HTERT RPE-1 (cell line): Measurements from ENCODE around the gene EGFL7.
"Not testable (repeated sequence)": the region's sequence is repeated elsewhere in the genome, so short reads cannot be mapped to it uniquely, and the experiment has no call there.

Experiments
- in situ Hi-C: fragments of 300-500 bp; cut with MboI; formaldehyde crosslinking; loops from 4 replicates; pipeline ENCODE4 v1.14.3; 2020; ENCODE audit warnings: low sequenced_read_pairs

Gene EGFL7

GRCh38 chr9:136624184-136624951 lies 38.3 kb upstream of the EGFL7 start:
- in situ Hi-C loops, result no loop called here

- in situ Hi-C loops, result no loop called here
Observed at GRCh38 chr9:136625101-136626065, 37.3 kb upstream of the EGFL7 start.

GRCh38 chr9:136626066-136626725 lies 36.5 kb upstream of the EGFL7 start:
- in situ Hi-C loops, result no loop called here

GRCh38 chr9:136626740-136627642 lies 35.7 kb upstream of the EGFL7 start:
- in situ Hi-C loops, result no loop called here

- in situ Hi-C loops, result no loop called here
Observed at GRCh38 chr9:136627703-136628102, 35.0 kb upstream of the EGFL7 start.

- in situ Hi-C loops, result no loop called here
Observed at GRCh38 chr9:136628268-136628667, 34.4 kb upstream of the EGFL7 start.

- in situ Hi-C loops, result no loop called here
Observed at GRCh38 chr9:136629001-136629878, 33.5 kb upstream of the EGFL7 start.

- in situ Hi-C loops, result no loop called here
Observed at GRCh38 chr9:136629879-136630661, 32.6 kb upstream of the EGFL7 start.

GRCh38 chr9:136630662-136630992 lies 32.1 kb upstream of the EGFL7 start:
- in situ Hi-C loops, result no loop called here

GRCh38 chr9:136631038-136632000 lies 31.4 kb upstream of the EGFL7 start:
- in situ Hi-C loops, result no loop called here

GRCh38 chr9:136632072-136632471 lies 30.6 kb upstream of the EGFL7 start:
- in situ Hi-C loops, result not testable (repeated sequence)

GRCh38 chr9:136632491-136633106 lies 30.1 kb upstream of the EGFL7 start:
- in situ Hi-C loops, result not testable (repeated sequence)

GRCh38 chr9:136634904-136635303 lies 27.8 kb upstream of the EGFL7 start:
- in situ Hi-C loops, result no loop called here

- in situ Hi-C loops, result no loop called here
Observed at GRCh38 chr9:136640171-136641111, 22.3 kb upstream of the EGFL7 start.

- in situ Hi-C loops, result no loop called here
Observed at GRCh38 chr9:136642439-136642921, 20.2 kb upstream of the EGFL7 start.
